AG09319 (cell line): ENCODE results near the gene PHAF1.

Experiments used
- DNase-seq: peaks from one replicate; pipeline ENCODE4 v3.0.0-alpha.2; 2010; ENCODE audit warnings: low read depth; ENCODE audit errors: extremely low read depth
- CTCF ChIP-seq: IDR thresholded peaks from 2 replicates; pipeline ENCODE4 v1.5.1; 2011; ENCODE audit warnings: low read depth, mild to moderate bottlenecking, inconsistent platforms, low read length, moderate library complexity

The PHAF1 gene

DNA sequence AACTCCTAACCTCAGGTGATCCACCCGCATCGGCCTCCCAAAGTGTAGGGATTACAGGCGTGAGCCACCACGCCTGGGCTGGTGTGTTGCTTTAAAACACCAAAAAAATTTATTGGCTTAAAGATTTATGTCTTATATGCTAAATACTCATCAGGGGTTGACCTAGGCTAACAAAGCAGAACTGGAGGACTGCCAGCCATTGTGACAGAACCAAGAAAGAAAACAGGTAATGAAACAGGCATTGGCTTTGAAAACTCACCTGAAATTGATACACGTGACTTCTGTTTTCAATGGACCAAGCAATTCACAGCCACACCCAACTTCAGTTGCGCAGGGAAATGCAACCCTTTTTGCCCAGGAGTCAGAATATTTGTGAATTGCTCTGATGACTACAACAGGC is 4.9 kb upstream of the PHAF1 start:
- DNase-seq = no peak
- TF ChIP-seq CTCF = no peak

GRCh38 chr16:67105246-67105645 is 4.5 kb upstream of the PHAF1 start:
- no peak for TF ChIP-seq CTCF
- DNase-seq = no peak

DNA sequence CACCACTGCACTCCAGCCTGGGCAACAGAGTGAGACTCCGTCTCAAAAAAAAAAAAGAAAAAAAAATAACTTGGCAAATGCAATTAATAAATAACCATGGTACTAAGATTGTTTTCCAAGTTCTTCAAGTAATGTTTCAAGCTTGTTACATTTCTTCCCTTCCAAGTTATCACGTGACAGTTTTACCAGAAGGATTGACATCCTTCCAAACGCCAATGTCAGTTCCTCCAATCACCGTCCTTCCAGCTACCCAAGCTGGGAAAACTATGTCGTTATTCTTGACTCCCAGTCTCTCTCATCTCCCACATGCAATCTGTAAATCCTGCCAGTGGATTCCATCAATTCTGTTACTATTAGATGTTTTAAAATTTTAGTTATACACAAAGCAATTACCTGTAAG is 3.9 kb upstream of the PHAF1 start:
- no peak for TF ChIP-seq CTCF
- DNase-seq = no peak

- TF ChIP-seq CTCF = no peak
- no peak for DNase-seq
Measured at GRCh38 chr16:67108489-67108888, 1.3 kb upstream of the PHAF1 start.

- DNase-seq = no peak
- no peak for TF ChIP-seq CTCF
Measured at GRCh38 chr16:67108931-67109406, 772 bp upstream of the PHAF1 start.

GRCh38 chr16:67111951-67112444 is 2.3 kb downstream of the PHAF1 start:
- no peak for TF ChIP-seq CTCF
- no peak for DNase-seq

DNA sequence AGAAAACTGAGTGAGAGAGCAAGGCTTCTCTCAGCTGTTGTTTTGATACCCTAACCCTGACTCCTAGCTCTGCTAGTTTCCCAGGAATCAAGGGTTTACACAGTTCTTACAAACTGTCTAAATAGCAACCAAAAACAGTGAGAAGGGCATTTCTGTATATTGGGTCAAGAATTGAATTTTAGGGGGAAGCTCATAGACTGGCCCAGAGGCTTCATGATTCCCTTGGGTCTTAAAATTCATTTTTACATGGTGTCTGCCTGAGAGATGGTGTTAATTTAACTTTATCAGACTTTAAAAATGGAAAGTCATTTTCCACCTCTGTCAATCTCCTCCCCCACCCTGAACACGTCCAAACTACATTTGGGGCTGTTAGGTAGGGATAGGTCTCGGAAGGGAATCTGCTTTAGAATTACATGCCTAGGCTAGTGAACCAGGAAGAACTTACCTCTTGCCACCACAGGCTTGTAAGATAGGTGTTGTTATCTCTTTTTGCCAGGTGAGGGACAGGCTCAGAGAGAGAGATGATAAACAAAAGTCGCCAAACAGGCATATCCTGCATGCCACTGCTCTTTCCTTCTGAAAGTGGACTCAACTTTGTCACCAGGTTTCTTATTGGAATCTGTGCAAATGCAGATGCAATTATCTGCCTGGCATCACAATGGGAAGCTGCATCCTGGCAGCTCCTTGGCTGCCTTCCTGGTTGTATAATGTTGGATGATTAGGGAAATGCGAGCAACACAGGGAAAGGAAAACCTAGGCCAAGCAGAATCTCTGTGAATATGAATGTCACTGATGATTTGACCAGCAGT is 3.1 kb downstream of the PHAF1 start:
- no peak for DNase-seq
- no peak for TF ChIP-seq CTCF
